ENCODE measurements around the gene KRTAP12-3.

DNA sequence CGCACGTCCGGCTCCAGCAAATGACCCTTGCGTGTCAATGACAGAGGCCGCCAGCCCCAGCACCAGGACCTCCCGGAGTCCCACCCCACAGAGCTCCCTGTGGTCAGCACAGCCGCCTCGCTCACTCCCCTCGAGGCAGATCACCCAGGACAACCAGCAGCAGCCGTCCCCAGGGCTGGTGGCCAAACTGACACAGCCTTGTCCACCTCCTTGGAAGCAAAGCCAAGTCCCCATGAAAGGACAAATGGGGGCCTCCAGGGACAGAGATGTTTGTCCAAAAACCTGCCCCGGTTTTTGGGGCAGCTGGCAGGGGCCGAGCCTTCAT lies 18.4 kb upstream of the KRTAP12-3 start:
- TF ChIP-seq CTCF (IDR thresholded peaks at IDR 0.05; ENCODE audit: insufficient read depth, low read depth, low read length) = no peak
- no peak for TF ChIP-seq EZH2 (IDR thresholded peaks at IDR 0.05; ENCODE audit: insufficient read depth, low read length)

All from astrocyte (in vitro differentiated cells and primary cell).